BE2C (cell line): ENCODE results near the gene ATP8A2.

Experiments used
- DNase-seq: peaks from one replicate; pipeline ENCODE4 v3.0.0-alpha.2; 2020
- H3K27me3 ChIP-seq: fragments of 250-450 bp; sonication (Bioruptor Pico); 2 replicates; pipeline ENCODE4 v1.5.1; 2020; ENCODE audit warnings: mild to moderate bottlenecking
- H3K36me3 ChIP-seq: fragments of 250-450 bp; sonication (Bioruptor Pico); 2 replicates; pipeline ENCODE4 v1.5.1; 2020; ENCODE audit warnings: mild to moderate bottlenecking
- H3K4me1 ChIP-seq: fragments of 250-450 bp; sonication (Bioruptor Pico); 2 replicates; pipeline ENCODE4 v1.5.1; 2020
- H3K4me3 ChIP-seq: 2 replicates; pipeline ENCODE4 v1.5.1; 2011; ENCODE audit warnings: low read depth, low read length
- H3K9me3 ChIP-seq: fragments of 250-450 bp; sonication (Bioruptor Pico); 2 replicates; pipeline ENCODE4 v1.5.1; 2020
- CTCF ChIP-seq: IDR thresholded peaks from 2 replicates; pipeline ENCODE4 v1.5.1; 2012; ENCODE audit warnings: mild to moderate bottlenecking, low read depth, low read length

ATP8A2 gene

GRCh38 chr13:25429466-25429865, 57.7 kb downstream of the ATP8A2 start:
- Histone ChIP-seq H3K4me3 (no peak overlapping the region), H3K36me3 (no peaks in the 10 kb centered on the region), H3K9me3 (no peaks in the 10 kb centered on the region)

GRCh38 chr13:25432691-25433090, 60.9 kb downstream of the ATP8A2 start:
- H3K36me3 ChIP-seq, result no peaks in the 10 kb centered on the region
- no peaks in the 10 kb centered on the region for H3K4me1 ChIP-seq
- TF ChIP-seq CTCF, result no peak
- DNase-seq, result no peak
- no peaks in the 10 kb centered on the region for H3K27me3 ChIP-seq
- no peaks in the 10 kb centered on the region for H3K9me3 ChIP-seq
- no peak overlapping the region for H3K4me3 ChIP-seq

More at GRCh38 chr13:25429466-25429865, 57.7 kb downstream of the ATP8A2 start:
- TF ChIP-seq CTCF, result no peak
- no peaks in the 10 kb centered on the region for H3K4me1 ChIP-seq
- no peaks in the 10 kb centered on the region for H3K27me3 ChIP-seq
- DNase-seq, result no peak

- 0 out of 2 replicates have a peak, but pooled peaks cover 4% of the 10 kb centered on the region for H3K27me3 ChIP-seq
- no peaks in the 10 kb centered on the region for H3K36me3 ChIP-seq
- H3K4me3 ChIP-seq, result no peak overlapping the region
- H3K4me1 ChIP-seq, result no peaks in the 10 kb centered on the region
- no peak for TF ChIP-seq CTCF
- H3K9me3 ChIP-seq, result no peaks in the 10 kb centered on the region
- DNase-seq, result no peak
These were observed 68.3 kb downstream of the ATP8A2 start for GRCh38 chr13:25440061-25440460.

GRCh38 chr13:25446261-25446660, 74.5 kb downstream of the ATP8A2 start:
- Histone ChIP-seq H3K36me3 (no peaks in the 10 kb centered on the region), H3K27me3 (0 out of 2 replicates have a peak, but pooled peaks cover 5% of the 10 kb centered on the region), H3K9me3 (no peaks in the 10 kb centered on the region), H3K4me1 (no peaks in the 10 kb centered on the region), H3K4me3 (no peak overlapping the region)
- no peak for TF ChIP-seq CTCF
- DNase-seq, result no peak

GRCh38 chr13:25447396-25447795, 75.6 kb downstream of the ATP8A2 start:
- H3K4me3 ChIP-seq, result no peak overlapping the region
- 0 out of 2 replicates have a peak, but pooled peaks cover 5% of the 10 kb centered on the region for H3K27me3 ChIP-seq
- no peaks in the 10 kb centered on the region for H3K4me1 ChIP-seq
- no peaks in the 10 kb centered on the region for H3K9me3 ChIP-seq
- DNase-seq, result no peak
- no peaks in the 10 kb centered on the region for H3K36me3 ChIP-seq
- TF ChIP-seq CTCF, result no peak

- TF ChIP-seq CTCF, result no peak
- DNase-seq, result no peak
- Histone ChIP-seq H3K4me3 (no peak overlapping the region), H3K36me3 (no peaks in the 10 kb centered on the region), H3K27me3 (no peaks in the 10 kb centered on the region), H3K9me3 (no peaks in the 10 kb centered on the region), H3K4me1 (no peaks in the 10 kb centered on the region)
These were observed 82.1 kb downstream of the ATP8A2 start for GRCh38 chr13:25453850-25454365.
